MCF 10A (cell line): ENCODE measurements around the gene TMEM39B. TPM values are rescaled to one million over a fixed set of nuclear protein-coding genes. Genes with fewer than 3 reads are reported as not detected.

Experiments used
- BruUV-seq: library from RNA; stranded (reverse); fragments of 400-500 nt; replicated peaks from 2 replicates; lab custom pipeline; 2021; lab: Mats Ljungman, UMichigan
- CTCF ChIA-PET: fragments of 300-600 bp; sonication (Branson Sonifier 250); formaldehyde crosslinking; extraction: SDS; loops from one replicate; lab custom pipeline; 2021; ENCODE audit warnings: antibody characterized with exemption, inconsistent platforms; lab: Yijun Ruan, JAX
- POLR2A ChIA-PET: fragments of 300-600, 350-650 bp; sonication (Branson Sonifier 250); formaldehyde crosslinking; extraction: SDS; loops from one replicate; lab custom pipeline; 2020; ENCODE audit warnings: antibody characterized with exemption, inconsistent platforms; lab: Yijun Ruan, JAX
- DNase-seq: peaks from one replicate; pipeline ENCODE4 v3.0.0-alpha.2; 2018; ENCODE audit not compliant: unreplicated experiment
- H3K27ac Mint-ChIP-seq: one replicate; pipeline ENCODE4 v1.8.0; 2022; ENCODE audit warnings: mild to moderate bottlenecking, low read depth, mixed read lengths; ENCODE audit not compliant: unreplicated experiment
- H3K27me3 Mint-ChIP-seq: one replicate; pipeline ENCODE4 v1.8.0; 2022; ENCODE audit warnings: mixed read lengths; ENCODE audit not compliant: insufficient read depth, unreplicated experiment
- H3K36me3 Mint-ChIP-seq: one replicate; pipeline ENCODE4 v1.8.0; 2022; ENCODE audit warnings: mild to moderate bottlenecking, moderate library complexity, mixed read lengths; ENCODE audit not compliant: insufficient read depth, unreplicated experiment
- H3K4me1 Mint-ChIP-seq: one replicate; pipeline ENCODE4 v1.8.0; 2022; ENCODE audit warnings: mixed read lengths; ENCODE audit not compliant: insufficient read depth, unreplicated experiment
- H3K4me3 Mint-ChIP-seq: one replicate; pipeline ENCODE4 v1.8.0; 2022; ENCODE audit warnings: mild to moderate bottlenecking, moderate library complexity, mixed read lengths; ENCODE audit not compliant: unreplicated experiment
- H3K9me3 Mint-ChIP-seq: one replicate; pipeline ENCODE4 v1.8.0; 2022; ENCODE audit warnings: mixed read lengths; ENCODE audit not compliant: unreplicated experiment
- intact Hi-C: fragments of 100-400 bp; cut with micrococcal nuclease; formaldehyde crosslinking; loops from 2 replicates; pipeline ENCODE4 v1.14.1; 2022
- total RNA-seq: library from RNA; stranded (reverse); gene quantifications from 2 replicates; pipeline ENCODE4 v1.2.3, GENCODE V29; 2022
- TF ChIP-seq, protein P1 (sequence below): fragments of 200-600 bp; IDR thresholded peaks from one replicate; pipeline ENCODE4 v1.8.0; 2022; ENCODE audit warnings: antibody characterized with exemption, mild to moderate bottlenecking; ENCODE audit not compliant: unreplicated experiment

Gene TMEM39B
- total RNA-seq, 1 experiment from 2014 or later = 22.3 TPM

DNA sequence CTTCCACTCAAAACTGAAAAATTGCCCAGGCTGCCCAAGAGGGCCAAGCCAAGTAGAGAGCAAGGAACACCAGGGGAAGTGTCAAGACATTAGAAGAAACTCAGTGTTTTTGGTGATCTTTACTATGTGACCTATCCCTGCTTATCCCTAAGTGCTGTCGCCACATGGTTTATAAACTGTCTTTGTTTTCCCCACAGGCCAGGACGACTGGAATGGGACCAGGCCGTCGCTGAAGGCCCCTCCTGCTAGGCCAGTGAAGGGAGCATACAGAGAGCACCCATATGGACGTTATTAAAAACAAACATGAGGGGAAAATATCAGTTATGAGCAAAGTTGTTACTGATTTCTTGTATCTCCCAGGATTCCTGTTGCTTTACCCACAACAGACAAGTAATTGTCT lies 30.4 kb upstream of the TMEM39B start:
- intact Hi-C loops = no loop called here
- DNase-seq = no peak
- no peaks in the 10 kb centered on the region for H3K9me3 Mint-ChIP-seq
- H3K4me1 Mint-ChIP-seq = no peaks in the 10 kb centered on the region
- ChIA-PET POLR2A (no interaction called here), CTCF (no interaction called here)
- H3K36me3 Mint-ChIP-seq = peaks cover 59% of the 10 kb centered on the region
- no peak overlapping the region for H3K4me3 Mint-ChIP-seq
- TF ChIP-seq, protein P1, sequence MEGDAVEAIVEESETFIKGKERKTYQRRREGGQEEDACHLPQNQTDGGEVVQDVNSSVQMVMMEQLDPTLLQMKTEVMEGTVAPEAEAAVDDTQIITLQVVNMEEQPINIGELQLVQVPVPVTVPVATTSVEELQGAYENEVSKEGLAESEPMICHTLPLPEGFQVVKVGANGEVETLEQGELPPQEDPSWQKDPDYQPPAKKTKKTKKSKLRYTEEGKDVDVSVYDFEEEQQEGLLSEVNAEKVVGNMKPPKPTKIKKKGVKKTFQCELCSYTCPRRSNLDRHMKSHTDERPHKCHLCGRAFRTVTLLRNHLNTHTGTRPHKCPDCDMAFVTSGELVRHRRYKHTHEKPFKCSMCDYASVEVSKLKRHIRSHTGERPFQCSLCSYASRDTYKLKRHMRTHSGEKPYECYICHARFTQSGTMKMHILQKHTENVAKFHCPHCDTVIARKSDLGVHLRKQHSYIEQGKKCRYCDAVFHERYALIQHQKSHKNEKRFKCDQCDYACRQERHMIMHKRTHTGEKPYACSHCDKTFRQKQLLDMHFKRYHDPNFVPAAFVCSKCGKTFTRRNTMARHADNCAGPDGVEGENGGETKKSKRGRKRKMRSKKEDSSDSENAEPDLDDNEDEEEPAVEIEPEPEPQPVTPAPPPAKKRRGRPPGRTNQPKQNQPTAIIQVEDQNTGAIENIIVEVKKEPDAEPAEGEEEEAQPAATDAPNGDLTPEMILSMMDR = no peak
- BruUV-seq = no TSS peak
- H3K27ac Mint-ChIP-seq = no peak overlapping the region
- H3K27me3 Mint-ChIP-seq = no peaks in the 10 kb centered on the region

DNA sequence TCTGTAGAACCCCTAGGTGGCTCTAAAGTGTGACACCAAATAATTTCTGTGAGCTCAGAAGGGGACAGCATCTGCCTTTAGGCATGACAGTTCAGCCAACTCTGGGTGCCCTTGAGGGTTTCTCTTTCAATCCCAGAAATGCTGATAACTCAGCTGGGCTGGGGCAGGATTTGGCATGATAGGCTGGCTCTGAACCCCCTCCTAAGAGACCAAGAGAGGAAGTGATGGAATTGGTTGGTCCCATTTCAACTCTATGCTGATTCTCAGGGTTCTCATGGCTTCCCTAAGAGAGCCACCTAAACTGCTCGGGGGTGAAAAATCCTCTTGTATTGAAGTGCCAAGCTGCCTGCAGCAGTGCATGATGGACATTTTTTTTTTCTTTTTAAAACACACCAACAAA lies 28.5 kb upstream of the TMEM39B start:
- intact Hi-C loops = no loop called here
- CTCF ChIA-PET = interaction anchor here (0.5 to 0.8 kb wide), 5 partner anchors 14 to 874 kb away, joined by 3 to 4 read pairs (median 3); partner anchors contain the start of gene PTP4A2
- no peaks in the 10 kb centered on the region for H3K27me3 Mint-ChIP-seq
- no peaks in the 10 kb centered on the region for H3K9me3 Mint-ChIP-seq
- no peak overlapping the region for H3K27ac Mint-ChIP-seq
- TF ChIP-seq, protein P1 = no peak
- H3K4me1 Mint-ChIP-seq = no peaks in the 10 kb centered on the region
- POLR2A ChIA-PET = interaction anchor here (0.9 to 1.5 kb wide), 5 partner anchors 8 to 22 kb away, joined by 3 to 6 read pairs (median 4); no protein-coding TSS in a partner anchor
- DNase-seq = no peak
- peaks cover 59% of the 10 kb centered on the region for H3K36me3 Mint-ChIP-seq
- no peak overlapping the region for H3K4me3 Mint-ChIP-seq
- no TSS peak for BruUV-seq

DNA sequence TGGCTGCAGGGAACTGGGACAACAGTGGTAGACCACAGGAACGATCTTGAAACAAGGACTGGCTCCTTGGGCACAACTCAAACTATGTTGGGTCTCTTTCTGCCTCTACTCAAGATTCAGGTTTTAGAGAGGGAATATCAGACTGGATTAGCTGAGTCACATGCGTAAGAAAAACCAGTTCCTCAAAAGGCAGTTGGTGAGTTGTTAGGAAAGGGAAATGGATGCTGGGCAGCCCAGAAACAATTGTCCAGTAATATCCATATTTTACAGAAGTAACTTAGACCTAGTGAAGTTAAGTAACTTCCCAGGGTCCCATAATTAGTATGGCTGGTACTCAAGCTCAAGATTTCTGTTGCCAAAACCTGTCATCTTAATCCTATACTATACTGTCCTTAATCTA lies 27.0 kb upstream of the TMEM39B start:
- Mint-ChIP-seq H3K27ac (no peak overlapping the region), H3K27me3 (no peaks in the 10 kb centered on the region), H3K36me3 (peaks cover 58% of the 10 kb centered on the region), H3K9me3 (no peaks in the 10 kb centered on the region), H3K4me3 (no peak overlapping the region), H3K4me1 (no peaks in the 10 kb centered on the region)
- ChIA-PET POLR2A (interaction anchor here (0.9 kb wide), 1 partner anchor 31 kb away, joined by 3 read pairs; no protein-coding TSS in a partner anchor), CTCF (interaction anchor here (1.2 kb wide), 1 partner anchor 17 kb away, joined by 3 read pairs; no protein-coding TSS in a partner anchor)
- no TSS peak for BruUV-seq
- no peak for DNase-seq
- intact Hi-C loops = no loop called here
- TF ChIP-seq, protein P1 = no peak

DNA sequence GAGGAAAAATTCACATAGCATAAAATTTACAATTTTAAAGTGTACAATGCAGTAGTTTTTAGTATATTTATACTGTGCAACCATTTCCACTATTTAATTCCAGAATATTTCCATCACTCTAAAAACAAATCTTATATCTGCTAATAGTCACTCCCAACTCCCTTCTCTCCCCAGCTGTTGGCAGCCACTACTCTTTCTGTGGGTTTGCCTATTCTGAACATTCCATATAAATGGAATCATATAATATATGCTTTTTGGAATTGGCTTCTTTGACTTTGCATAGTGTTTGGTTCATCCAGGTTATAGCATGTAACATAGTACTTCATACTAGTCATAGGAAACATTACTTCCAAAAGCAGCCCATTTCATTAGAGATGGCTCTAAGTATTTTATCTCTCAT lies 25.0 kb upstream of the TMEM39B start:
- CTCF ChIA-PET = interaction anchor here (0.6 to 1.1 kb wide), 2 partner anchors 17 to 110 kb away, joined by 3 to 5 read pairs; no protein-coding TSS in a partner anchor
- intact Hi-C loops = no loop called here
- peaks cover 59% of the 10 kb centered on the region for H3K36me3 Mint-ChIP-seq
- TF ChIP-seq, protein P1 = no peak
- no peak for DNase-seq
- POLR2A ChIA-PET = interaction anchor here (0.8 kb wide), 1 partner anchor 17 kb away, joined by 5 read pairs; no protein-coding TSS in a partner anchor
- H3K4me3 Mint-ChIP-seq = no peak overlapping the region
- no peaks in the 10 kb centered on the region for H3K4me1 Mint-ChIP-seq
- H3K27ac Mint-ChIP-seq = no peak overlapping the region
- H3K27me3 Mint-ChIP-seq = no peaks in the 10 kb centered on the region
- no peaks in the 10 kb centered on the region for H3K9me3 Mint-ChIP-seq
- no TSS peak for BruUV-seq
